Osteoblast (primary cell): ENCODE measurements around the gene FBRSL1. TPM values are rescaled to one million over a fixed set of nuclear protein-coding genes. Genes with fewer than 3 reads are reported as not detected.

Experiments
- DNase-seq: peaks from one replicate; pipeline ENCODE4 v3.0.0; 2011; ENCODE audit warnings: low spot score, mixed read lengths; ENCODE audit not compliant: insufficient read length; ENCODE audit errors: missing footprints
- H2AFZ ChIP-seq: 2 replicates; pipeline ENCODE4 v1.6.0; 2011; ENCODE audit warnings: mild to moderate bottlenecking, low read length
- H3K27ac ChIP-seq: 2 replicates; pipeline ENCODE4 v1.5.1; 2011; ENCODE audit warnings: mild to moderate bottlenecking, low read depth, low read length, moderate library complexity
- H3K27me3 ChIP-seq: 2 replicates; pipeline ENCODE4 v1.6.0; 2012; ENCODE audit warnings: mild to moderate bottlenecking, control low read depth, inconsistent platforms, low read length, moderate library complexity; ENCODE audit not compliant: insufficient read depth
- H3K36me3 ChIP-seq: 2 replicates; pipeline ENCODE4 v1.5.1; 2011; ENCODE audit warnings: mild to moderate bottlenecking, low read length, control low read depth, moderate library complexity; ENCODE audit not compliant: insufficient read depth
- H3K4me1 ChIP-seq: 2 replicates; pipeline ENCODE4 v1.5.1; 2011; ENCODE audit warnings: mild to moderate bottlenecking, low read length, control low read depth, moderate library complexity; ENCODE audit not compliant: insufficient read depth
- H3K4me2 ChIP-seq: 2 replicates; pipeline ENCODE4 v1.6.0; 2011; ENCODE audit warnings: mild to moderate bottlenecking, low read length; ENCODE audit not compliant: insufficient read depth
- H3K4me3 ChIP-seq: fragments of 200-600 bp; sonication (generic); 3 replicates; pipeline ENCODE4 v1.5.1; 2012; ENCODE audit warnings: mild to moderate bottlenecking, low read length, inconsistent platforms; ENCODE audit not compliant: insufficient read depth
- H3K79me2 ChIP-seq: 2 replicates; pipeline ENCODE4 v1.6.0; 2012; ENCODE audit warnings: mild to moderate bottlenecking, low read length, control low read depth, inconsistent platforms; ENCODE audit not compliant: insufficient read depth
- H3K9me3 ChIP-seq: 2 replicates; pipeline ENCODE4 v1.5.1; 2011; ENCODE audit warnings: low read depth, low read length, control low read depth
- H4K20me1 ChIP-seq: 2 replicates; pipeline ENCODE4 v1.6.0; 2012; ENCODE audit warnings: mild to moderate bottlenecking, low read length, control low read depth; ENCODE audit not compliant: insufficient read depth
- CTCF ChIP-seq: IDR thresholded peaks from 2 replicates; pipeline ENCODE4 v1.5.1; 2011; ENCODE audit warnings: mild to moderate bottlenecking, low read depth, low read length, moderate library complexity; ENCODE audit errors: extremely low read depth
- total RNA-seq: library from RNA; depleted of rRNA; stranded (reverse); fragments of >200 nt; gene quantifications from 2 replicates; pipeline ENCODE4 v1.2.3, GENCODE V29; 2012

FBRSL1 gene
- total RNA-seq, 1 donor, result 12.3 TPM

- no peak for TF ChIP-seq CTCF
- Histone ChIP-seq H4K20me1 (peaks cover 12% of the 10 kb centered on the region), H3K27ac (no peak overlapping the region), H2AFZ (no peak overlapping the region), H3K27me3 (peaks cover 18% of the 10 kb centered on the region), H3K4me2 (peak overlapping the region; percentile 55), H3K79me2 (no peaks in the 10 kb centered on the region), H3K4me3 (peak overlapping the region; percentile 58), H3K4me1 (no peaks in the 10 kb centered on the region), H3K36me3 (no peaks in the 10 kb centered on the region), H3K9me3 (no peaks in the 10 kb centered on the region)
- peak; percentile 94 for DNase-seq
Measured at GRCh38 chr12:132558861-132559623, 69.1 kb downstream of the FBRSL1 start.

GRCh38 chr12:132559652-132560363, 69.9 kb downstream of the FBRSL1 start:
- Histone ChIP-seq H3K79me2 (no peaks in the 10 kb centered on the region), H2AFZ (no peak overlapping the region), H4K20me1 (peaks cover 12% of the 10 kb centered on the region), H3K27ac (no peak overlapping the region), H3K36me3 (no peaks in the 10 kb centered on the region), H3K27me3 (peaks cover 18% of the 10 kb centered on the region), H3K4me1 (no peaks in the 10 kb centered on the region), H3K4me2 (peak overlapping the region; percentile 55), H3K4me3 (peak overlapping the region; percentile 61), H3K9me3 (no peaks in the 10 kb centered on the region)
- DNase-seq, result peak; percentile 99
- TF ChIP-seq CTCF, result no peak

- no peaks in the 10 kb centered on the region for H3K4me1 ChIP-seq
- H3K27ac ChIP-seq, result no peak overlapping the region
- peak overlapping the region; percentile 61 for H3K4me3 ChIP-seq
- TF ChIP-seq CTCF, result no peak
- H4K20me1 ChIP-seq, result peaks cover 12% of the 10 kb centered on the region
- no peaks in the 10 kb centered on the region for H3K9me3 ChIP-seq
- H2AFZ ChIP-seq, result no peak overlapping the region
- no peaks in the 10 kb centered on the region for H3K36me3 ChIP-seq
- H3K4me2 ChIP-seq, result peak overlapping the region; percentile 45
- no peak for DNase-seq
- no peaks in the 10 kb centered on the region for H3K79me2 ChIP-seq
- peaks cover 18% of the 10 kb centered on the region for H3K27me3 ChIP-seq
Measured at GRCh38 chr12:132560364-132560613, 70.3 kb downstream of the FBRSL1 start.

- peak; percentile 99 for DNase-seq
- peak overlapping the region; percentile 45 for H3K4me2 ChIP-seq
Measured at GRCh38 chr12:132560614-132561426, 70.9 kb downstream of the FBRSL1 start.

More at GRCh38 chr12:132560614-132561426, 70.9 kb downstream of the FBRSL1 start:
- Histone ChIP-seq H3K79me2 (no peaks in the 10 kb centered on the region), H3K9me3 (no peaks in the 10 kb centered on the region), H3K4me1 (no peaks in the 10 kb centered on the region), H2AFZ (no peak overlapping the region), H3K27me3 (peaks cover 18% of the 10 kb centered on the region), H3K4me3 (peak overlapping the region; percentile 61), H3K36me3 (no peaks in the 10 kb centered on the region), H3K27ac (no peak overlapping the region), H4K20me1 (peaks cover 12% of the 10 kb centered on the region)
- peak; percentile 59 for TF ChIP-seq CTCF
